SK-N-MC (cell line): ENCODE data around the gene CENPO.

Experiments used
- DNase-seq: peaks from one replicate; pipeline ENCODE4 v3.0.0-alpha.2; 2011; ENCODE audit warnings: low read depth, low spot score
- H3K27ac ChIP-seq: fragments of 200-600 bp; sonication (generic); 2 replicates; pipeline ENCODE4 v1.5.1; 2016; ENCODE audit warnings: mixed run types
- H3K36me3 ChIP-seq: fragments of 200-600 bp; sonication (generic); 2 replicates; pipeline ENCODE4 v1.6.1; 2017; ENCODE audit warnings: antibody characterized with exemption, low read length, mixed read lengths; ENCODE audit not compliant: insufficient read depth
- H3K4me3 ChIP-seq: fragments of 200-600 bp; sonication (generic); 2 replicates; pipeline ENCODE4 v1.5.1; 2016
- H3K9ac ChIP-seq: fragments of 200-600 bp; sonication (generic); 2 replicates; pipeline ENCODE4 v1.8.0; 2017; ENCODE audit warnings: mixed run types, mixed read lengths; ENCODE audit not compliant: insufficient read length
- H3K9me3 ChIP-seq: fragments of 200-600 bp; sonication (generic); 2 replicates; pipeline ENCODE4 v1.6.1; 2017; ENCODE audit warnings: low read depth, mild to moderate bottlenecking, antibody characterized with exemption, low read length, moderate library complexity, mixed read lengths
- EZH2 ChIP-seq: fragments of 200-600 bp; sonication (generic); IDR thresholded peaks from one replicate; pipeline ENCODE4 v1.6.1; 2017; ENCODE audit warnings: antibody characterized with exemption
- FOXP2 ChIP-seq: optimal IDR thresholded peaks from 2 replicates; pipeline ENCODE3; 2011; ENCODE audit warnings: mild to moderate bottlenecking, moderate library complexity; ENCODE audit not compliant: insufficient read depth; ENCODE audit errors: extremely low read length, control extremely low read depth
- POLR2AphosphoS5 ChIP-seq: IDR thresholded peaks from 2 replicates; pipeline ENCODE4 v1.6.1; 2012; ENCODE audit warnings: mild to moderate bottlenecking, low read depth, low read length, borderline replicate concordance

CENPO gene

DNA sequence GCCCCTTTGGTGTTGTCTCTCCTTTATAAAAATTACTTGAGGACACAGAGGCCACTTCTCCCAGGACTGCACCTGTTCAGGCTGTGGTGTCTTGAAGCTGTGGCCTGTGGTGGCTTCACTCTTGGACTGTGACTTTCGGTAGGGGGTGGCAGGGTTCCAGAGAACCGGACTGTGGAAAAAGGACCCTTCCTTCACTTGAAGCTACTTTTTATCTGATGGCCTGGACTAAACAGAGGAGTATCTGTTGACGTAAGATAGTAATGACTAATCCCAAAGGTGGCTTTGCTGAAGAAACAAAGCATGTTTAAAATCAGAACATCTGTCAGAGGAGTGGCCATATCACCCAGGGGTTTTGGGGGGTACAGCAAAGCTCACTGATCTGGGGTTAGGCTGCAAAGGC lies 60.8 kb downstream of the CENPO start:
- Histone ChIP-seq H3K36me3 (no peaks in the 10 kb centered on the region), H3K9ac (no peak overlapping the region), H3K27ac (no peak overlapping the region), H3K9me3 (no peaks in the 10 kb centered on the region), H3K4me3 (no peak overlapping the region)
- no peak for DNase-seq
- TF ChIP-seq POLR2AphosphoS5 (no peak), FOXP2 (no peak), EZH2 (no peak)

DNA sequence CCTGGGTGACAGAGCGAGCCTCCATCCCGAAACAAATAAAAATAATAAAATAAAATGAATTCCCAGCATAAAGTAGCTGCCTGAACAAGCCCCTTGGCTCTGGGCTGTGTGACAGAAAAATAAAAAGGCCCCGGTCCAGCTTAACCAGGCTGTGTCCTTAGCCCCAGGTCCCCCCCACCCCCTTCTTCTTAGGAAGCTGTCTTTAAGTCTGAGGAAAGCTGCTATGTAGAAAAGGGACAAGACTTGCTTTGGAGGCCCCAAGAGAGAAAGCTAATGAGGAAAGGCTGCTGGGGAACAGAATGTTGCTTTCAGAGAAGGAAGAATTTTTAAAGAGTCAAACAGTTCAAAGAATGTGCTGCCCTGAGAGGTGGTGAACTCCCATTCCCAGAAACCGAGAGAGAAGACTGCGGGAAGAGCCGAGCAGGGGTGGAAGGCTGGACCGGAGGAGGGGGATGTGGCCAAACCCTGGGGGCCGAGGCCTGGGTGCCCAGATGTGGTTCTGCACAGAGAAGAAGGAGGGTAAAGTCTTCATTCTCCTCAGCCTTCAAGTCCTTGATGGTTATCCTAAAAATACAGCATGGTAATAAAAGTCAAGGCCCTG lies 61.9 kb downstream of the CENPO start:
- Histone ChIP-seq H3K9me3 (no peaks in the 10 kb centered on the region), H3K36me3 (no peaks in the 10 kb centered on the region), H3K4me3 (no peak overlapping the region), H3K9ac (no peak overlapping the region), H3K27ac (no peak overlapping the region)
- TF ChIP-seq POLR2AphosphoS5 (no peak), EZH2 (no peak), FOXP2 (no peak)
- no peak for DNase-seq

DNA sequence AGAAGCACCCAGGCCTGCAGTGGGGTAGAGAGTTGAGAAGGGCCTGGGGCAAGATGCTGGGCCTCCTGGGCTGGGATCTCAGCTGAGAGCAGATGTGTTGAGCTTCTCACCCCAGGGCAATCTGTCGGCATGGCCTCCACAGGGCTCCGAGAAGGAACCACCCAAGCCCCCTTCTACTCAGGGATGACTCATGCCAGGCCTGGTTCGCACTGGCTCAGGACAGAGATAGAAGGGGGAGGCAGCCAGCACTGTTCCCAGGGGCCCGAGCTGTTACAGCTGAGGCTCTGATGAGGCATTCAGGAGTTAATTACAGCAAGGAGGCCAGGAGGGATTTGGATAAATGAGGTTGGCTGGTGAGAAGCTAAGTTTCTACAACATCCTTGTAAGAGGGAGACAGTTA lies 62.5 kb downstream of the CENPO start:
- DNase-seq, result no peak
- Histone ChIP-seq H3K27ac (no peak overlapping the region), H3K36me3 (no peaks in the 10 kb centered on the region), H3K9ac (no peak overlapping the region), H3K4me3 (no peak overlapping the region), H3K9me3 (no peaks in the 10 kb centered on the region)
- no peak for TF ChIP-seq POLR2AphosphoS5
- no peak for TF ChIP-seq FOXP2
- no peak for TF ChIP-seq EZH2

DNA sequence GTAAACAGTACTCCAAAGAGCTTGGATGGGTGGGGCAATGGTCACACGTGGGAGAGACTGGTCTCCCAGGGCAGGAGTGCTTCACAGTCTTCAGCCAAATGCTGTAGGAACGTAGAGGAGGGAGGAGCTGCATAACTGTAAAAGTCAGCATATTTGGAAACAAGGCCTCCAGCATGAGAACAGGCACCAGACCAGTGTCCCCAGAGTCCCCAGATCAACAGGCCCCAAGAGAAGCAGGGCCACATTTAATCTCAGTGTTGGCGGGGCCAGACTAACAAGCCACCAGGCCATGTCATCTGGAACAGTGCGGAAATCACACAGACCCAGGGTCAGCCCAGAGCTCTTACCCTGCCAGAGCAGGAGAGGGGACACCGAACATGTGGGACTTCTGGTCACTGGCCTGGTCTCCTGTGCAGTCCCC lies 63.6 kb downstream of the CENPO start:
- Histone ChIP-seq H3K4me3 (no peak overlapping the region), H3K27ac (no peak overlapping the region), H3K9ac (no peak overlapping the region), H3K36me3 (no peaks in the 10 kb centered on the region), H3K9me3 (no peaks in the 10 kb centered on the region)
- no peak for TF ChIP-seq EZH2
- TF ChIP-seq POLR2AphosphoS5, result no peak
- no peak for TF ChIP-seq FOXP2
- no peak for DNase-seq

DNA sequence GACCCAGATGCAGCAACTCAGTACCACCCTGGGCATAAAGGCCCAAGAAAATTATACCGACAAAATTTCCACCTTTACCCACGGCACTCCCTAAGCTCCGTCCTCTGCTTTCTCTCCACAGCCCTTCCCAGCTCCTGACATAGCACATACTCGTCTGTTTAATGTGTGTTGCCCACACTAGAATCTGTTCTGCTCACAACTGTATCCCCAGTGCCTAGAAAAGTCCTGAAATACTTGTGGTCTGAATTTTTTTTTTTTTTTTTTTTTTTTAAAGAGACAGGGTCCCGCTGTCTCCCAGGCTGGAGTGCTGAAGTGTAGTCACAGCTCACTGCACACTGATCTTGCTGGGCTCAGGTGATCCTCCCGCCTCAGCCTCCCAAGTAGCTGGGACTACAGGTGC lies 64.5 kb downstream of the CENPO start:
- no peak overlapping the region for H3K9ac ChIP-seq
- H3K27ac ChIP-seq, result no peak overlapping the region
- no peaks in the 10 kb centered on the region for H3K9me3 ChIP-seq
- no peak overlapping the region for H3K4me3 ChIP-seq
- no peaks in the 10 kb centered on the region for H3K36me3 ChIP-seq
- no peak for DNase-seq
- no peak for TF ChIP-seq EZH2
- no peak for TF ChIP-seq POLR2AphosphoS5
- TF ChIP-seq FOXP2, result no peak

DNA sequence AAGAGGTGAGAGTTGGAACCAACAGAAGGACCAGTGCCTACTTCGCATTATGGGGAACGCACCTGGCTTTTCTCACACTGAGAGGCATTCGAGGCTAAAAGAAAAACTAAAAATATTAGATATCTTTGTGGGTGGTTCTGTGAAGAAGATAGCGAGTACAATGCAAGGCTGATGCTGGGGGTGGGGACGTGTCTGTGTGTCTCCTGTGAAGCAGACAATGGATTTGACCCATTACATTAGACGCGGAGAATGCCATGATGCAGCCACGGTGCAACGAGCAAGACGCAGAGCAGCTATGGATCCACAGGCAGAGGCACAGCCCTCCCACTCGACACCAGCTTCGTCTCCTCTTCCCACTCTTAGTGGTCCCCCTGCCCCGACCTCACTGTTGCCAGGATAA lies 65.8 kb downstream of the CENPO start:
- TF ChIP-seq POLR2AphosphoS5 (no peak), EZH2 (no peak), FOXP2 (no peak)
- no peak overlapping the region for H3K9ac ChIP-seq
- no peaks in the 10 kb centered on the region for H3K9me3 ChIP-seq
- DNase-seq, result no peak
- no peaks in the 10 kb centered on the region for H3K36me3 ChIP-seq
- H3K27ac ChIP-seq, result no peak overlapping the region
- H3K4me3 ChIP-seq, result no peak overlapping the region

DNA sequence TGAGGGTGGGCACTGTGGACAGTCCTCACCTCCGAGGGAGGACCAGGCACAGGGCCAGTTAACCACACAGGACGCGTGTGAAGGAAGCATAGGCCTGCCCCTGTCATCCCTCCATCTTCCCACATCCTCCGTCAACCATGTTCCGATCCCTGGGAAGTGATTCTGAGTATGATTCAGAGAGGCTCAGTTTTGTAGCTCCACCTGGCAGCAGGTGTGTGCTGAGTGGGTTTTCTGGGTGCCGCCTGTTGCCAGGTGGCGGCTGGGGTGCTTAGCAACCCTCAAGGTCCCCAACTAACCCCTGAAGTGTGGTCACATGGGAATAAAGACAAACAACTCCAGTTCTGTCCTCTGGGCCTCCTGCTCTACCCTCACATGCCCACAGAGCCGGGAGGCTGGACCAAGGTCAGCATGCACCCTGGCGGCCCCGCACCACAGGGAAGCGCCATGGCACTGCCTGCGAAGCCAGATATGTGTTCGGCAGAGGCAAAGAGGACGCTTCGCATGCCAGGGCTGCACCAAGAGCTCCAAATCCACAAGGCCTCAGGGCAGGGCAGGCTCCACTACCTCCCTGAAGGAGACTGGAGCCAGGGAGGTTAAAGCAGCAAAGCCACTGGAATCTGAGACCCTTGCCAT lies 66.9 kb downstream of the CENPO start:
- Histone ChIP-seq H3K36me3 (no peaks in the 10 kb centered on the region), H3K9me3 (no peaks in the 10 kb centered on the region), H3K4me3 (no peak overlapping the region), H3K9ac (no peak overlapping the region), H3K27ac (no peak overlapping the region)
- DNase-seq, result no peak
- TF ChIP-seq POLR2AphosphoS5, result no peak
- no peak for TF ChIP-seq FOXP2
- TF ChIP-seq EZH2, result no peak

DNA sequence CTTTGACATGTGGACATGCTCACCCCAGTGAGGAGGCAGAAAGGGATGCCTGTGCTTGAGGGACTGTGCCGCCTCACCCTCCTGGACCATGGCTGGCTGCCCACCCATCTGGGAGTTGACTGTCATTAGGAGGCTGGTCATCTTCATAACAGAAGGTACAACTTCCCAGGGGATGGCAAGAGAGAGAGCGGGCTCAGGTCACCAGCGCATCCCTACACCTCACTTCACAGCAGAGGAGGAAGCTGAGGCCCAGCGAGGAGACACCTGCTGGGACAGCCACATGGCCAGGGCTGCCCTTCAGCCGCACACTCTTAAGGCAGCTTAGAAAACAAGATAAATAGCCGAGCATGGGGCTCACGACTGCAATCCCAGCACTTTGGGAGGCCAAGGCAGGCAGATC lies 67.4 kb downstream of the CENPO start:
- Histone ChIP-seq H3K9me3 (no peaks in the 10 kb centered on the region), H3K4me3 (no peak overlapping the region), H3K36me3 (no peaks in the 10 kb centered on the region), H3K27ac (no peak overlapping the region), H3K9ac (no peak overlapping the region)
- TF ChIP-seq POLR2AphosphoS5 (no peak), FOXP2 (no peak), EZH2 (no peak)
- DNase-seq, result no peak

DNA sequence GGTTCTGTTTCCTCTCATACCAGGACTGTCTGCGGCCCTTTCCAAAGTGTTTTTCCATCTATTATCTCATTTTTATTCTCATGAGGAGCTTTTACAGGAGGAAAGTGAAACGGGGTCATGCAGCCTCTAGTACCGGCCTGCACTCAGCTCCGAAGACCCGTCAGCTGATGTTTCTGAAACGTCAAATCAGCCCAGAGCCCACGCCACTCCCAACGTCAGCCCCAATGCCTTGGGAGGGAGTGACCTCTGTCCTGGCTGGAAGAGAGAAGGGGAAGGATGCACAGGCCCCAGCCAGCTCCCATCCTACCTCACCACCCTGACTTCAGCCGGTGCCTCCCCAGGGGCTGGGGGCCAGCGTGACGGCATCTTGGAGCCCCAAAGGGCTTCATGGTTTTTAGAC lies 68.3 kb downstream of the CENPO start:
- TF ChIP-seq EZH2, result no peak
- TF ChIP-seq FOXP2, result no peak
- no peak for TF ChIP-seq POLR2AphosphoS5
- no peak for DNase-seq
- H3K4me3 ChIP-seq, result no peak overlapping the region
- no peaks in the 10 kb centered on the region for H3K9me3 ChIP-seq
- H3K36me3 ChIP-seq, result no peaks in the 10 kb centered on the region
- H3K27ac ChIP-seq, result no peak overlapping the region
- H3K9ac ChIP-seq, result no peak overlapping the region
